ENCODE measurements around the gene ZBTB21.
A peak's percentile ranks its signal among the peaks of the same experiment; 100 is the strongest.
"Not testable (repeated sequence)": the region's sequence is repeated elsewhere in the genome, so short reads cannot be mapped to it uniquely, and the experiment has no call there.

The ZBTB21 gene

DNA sequence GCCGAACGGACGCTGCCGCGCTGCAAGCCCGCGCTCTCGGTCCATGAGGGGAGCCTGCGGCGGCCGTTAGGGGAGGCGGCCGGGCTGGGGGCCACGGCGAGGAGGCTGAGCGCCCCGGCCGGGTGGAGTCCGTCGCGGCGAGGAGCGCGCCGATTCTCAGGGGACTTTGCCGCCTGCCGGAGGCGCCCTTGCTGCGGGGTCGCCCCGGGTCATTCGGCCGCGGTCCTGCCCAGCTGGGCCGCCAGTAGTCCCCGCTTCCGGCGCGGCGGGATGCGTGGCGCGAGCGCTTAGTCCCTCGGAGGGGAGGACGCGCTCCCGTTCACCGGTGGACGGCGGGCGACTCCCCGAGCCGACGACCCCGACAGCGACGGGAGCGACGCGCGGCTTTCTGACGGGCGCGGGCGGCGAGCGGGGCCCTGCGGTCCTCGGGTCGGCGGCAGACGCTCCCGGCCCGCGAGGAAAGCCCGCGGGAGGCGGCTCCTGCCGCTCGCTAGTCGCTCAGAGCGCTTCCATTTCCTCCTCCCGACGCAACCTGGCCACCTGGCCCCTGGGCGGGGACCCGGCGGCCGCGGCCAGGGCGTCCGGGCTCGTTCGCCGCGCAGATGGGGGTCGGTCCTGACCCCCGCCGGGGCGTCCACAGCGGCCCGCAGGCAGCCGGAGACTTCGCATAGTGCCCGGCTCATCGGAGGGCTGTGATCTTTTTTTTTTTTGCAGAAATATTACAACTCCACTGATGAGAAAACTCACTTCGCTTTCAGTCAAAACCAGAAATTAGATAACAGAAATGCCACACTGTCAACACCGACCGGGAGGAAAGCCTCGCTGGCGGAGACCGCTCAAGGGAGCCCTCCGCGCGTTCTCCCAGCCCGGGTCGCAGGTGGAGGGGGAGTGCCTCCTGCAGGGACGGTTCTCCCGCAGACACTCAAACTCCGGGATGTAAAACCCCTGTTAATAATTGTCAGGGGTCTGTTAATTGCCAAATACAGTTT is 641 bp upstream of the ZBTB21 start:
- TF ChIP-seq JUND (IDR thresholded peaks at IDR 0.05; ENCODE audit: low read depth): no peak
- in situ Hi-C loops (cut with HindIII; ENCODE audit: low pct_unique_long_range_greater_than_20kb, low sequenced_read_pairs): no loop called here
- peak in 1 of 2 experiments; percentile 46 for DNase-seq (ENCODE audit: low read depth in 1 of 2, low spot score in 1 of 2)

- no peak for TF ChIP-seq JUND (IDR thresholded peaks at IDR 0.05; ENCODE audit: low read depth)
- in situ Hi-C loops (cut with HindIII; ENCODE audit: low pct_unique_long_range_greater_than_20kb, low sequenced_read_pairs): no loop called here
- peak in 1 of 2 experiments; percentile 43 for DNase-seq (ENCODE audit: low read depth in 1 of 2, low spot score in 1 of 2)
These were observed 936 bp downstream of the ZBTB21 start for GRCh38 chr21:42009018-42009830.

GRCh38 chr21:42007356-42007940 is 2.7 kb downstream of the ZBTB21 start:
- in situ Hi-C loops (cut with HindIII; ENCODE audit: low pct_unique_long_range_greater_than_20kb, low sequenced_read_pairs): no loop called here
- no peak for TF ChIP-seq JUND (IDR thresholded peaks at IDR 0.05; ENCODE audit: low read depth)
- no peak for DNase-seq (ENCODE audit: low read depth in 1 of 2, low spot score in 1 of 2)

DNA sequence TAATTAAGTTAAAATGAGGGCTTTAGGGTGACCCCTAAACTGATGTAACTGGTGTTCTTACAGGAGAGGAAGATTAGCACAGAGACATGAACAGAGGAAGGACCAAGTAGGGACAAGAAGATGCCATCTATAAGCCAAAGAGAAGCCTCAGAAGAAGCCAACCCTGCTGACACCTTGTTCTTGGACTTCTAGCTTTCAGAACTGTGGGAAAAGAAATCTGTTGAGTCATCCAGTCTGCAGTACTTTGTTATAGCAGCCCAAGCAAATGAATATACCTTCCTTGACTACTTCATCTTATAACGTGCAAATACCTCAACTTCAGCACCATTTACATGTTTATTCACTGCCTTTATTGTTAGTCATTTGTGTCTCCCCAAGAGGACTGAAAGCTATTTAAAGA is 3.4 kb downstream of the ZBTB21 start:
- no peak for TF ChIP-seq JUND (IDR thresholded peaks at IDR 0.05; ENCODE audit: low read depth)
- DNase-seq (ENCODE audit: low read depth in 1 of 2, low spot score in 1 of 2): no peak
- in situ Hi-C loops (cut with HindIII; ENCODE audit: low pct_unique_long_range_greater_than_20kb, low sequenced_read_pairs): no loop called here

- in situ Hi-C loops (cut with HindIII; ENCODE audit: low pct_unique_long_range_greater_than_20kb, low sequenced_read_pairs): no loop called here
- TF ChIP-seq JUND (IDR thresholded peaks at IDR 0.05; ENCODE audit: low read depth): no peak
- peak in 1 of 2 experiments; percentile 70 for DNase-seq (ENCODE audit: low read depth in 1 of 2, low spot score in 1 of 2)
These were observed 5.6 kb downstream of the ZBTB21 start for GRCh38 chr21:42004406-42005199.

DNA sequence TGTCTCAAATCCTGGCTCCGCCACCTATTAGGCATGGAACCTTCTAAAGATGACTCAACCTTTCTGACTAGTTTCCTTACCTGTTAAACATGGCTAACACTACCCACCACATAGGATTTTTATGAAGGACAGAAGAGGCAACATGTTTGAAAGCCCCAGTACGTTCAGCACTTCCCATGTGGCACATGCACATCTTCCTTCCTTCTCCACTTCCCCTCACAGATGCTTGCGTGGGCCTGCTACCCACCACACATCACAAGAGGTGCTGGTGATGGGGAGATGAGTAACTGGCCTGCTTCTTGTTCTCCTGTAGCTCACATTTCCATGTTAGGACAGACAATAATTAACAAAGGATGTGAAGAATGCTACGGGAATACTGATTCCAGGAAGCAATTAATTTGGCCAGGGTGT is 7.1 kb downstream of the ZBTB21 start:
- in situ Hi-C loops (cut with HindIII; ENCODE audit: low pct_unique_long_range_greater_than_20kb, low sequenced_read_pairs): no loop called here

DNA sequence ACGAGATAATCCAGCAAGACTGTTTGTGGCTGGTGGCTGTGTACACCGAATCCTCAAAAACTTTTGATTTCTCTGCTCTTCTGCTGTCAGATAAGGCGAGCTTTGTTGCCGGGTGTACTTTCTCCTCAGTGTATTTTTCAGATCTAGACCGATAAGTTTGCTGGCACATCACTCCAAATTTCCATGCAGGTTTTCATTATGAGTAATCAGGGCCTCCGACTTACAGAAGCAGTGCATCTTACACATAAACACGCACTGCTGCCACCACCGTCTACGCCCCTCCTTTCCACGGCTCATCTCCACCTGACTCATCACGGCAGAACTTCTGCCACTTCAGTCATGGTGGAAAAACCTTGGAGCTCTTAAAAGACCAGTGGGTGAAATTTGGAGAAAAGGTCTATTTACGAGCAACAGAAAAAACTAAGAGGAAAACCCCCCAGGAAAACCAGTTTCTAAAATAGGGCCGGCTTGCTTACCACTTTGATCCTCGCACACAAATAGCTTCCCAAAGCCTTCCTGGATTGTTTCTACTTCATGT is 7.7 kb downstream of the ZBTB21 start:
- in situ Hi-C loops (cut with HindIII; ENCODE audit: low pct_unique_long_range_greater_than_20kb, low sequenced_read_pairs): no loop called here
- TF ChIP-seq JUND (IDR thresholded peaks at IDR 0.05; ENCODE audit: low read depth): no peak
- DNase-seq (ENCODE audit: low read depth in 1 of 2, low spot score in 1 of 2): no peak

More for the DNA sequence above, 7.1 kb downstream of the ZBTB21 start:
- DNase-seq (ENCODE audit: low read depth in 1 of 2, low spot score in 1 of 2): no peak
- TF ChIP-seq JUND (IDR thresholded peaks at IDR 0.05; ENCODE audit: low read depth): no peak

DNA sequence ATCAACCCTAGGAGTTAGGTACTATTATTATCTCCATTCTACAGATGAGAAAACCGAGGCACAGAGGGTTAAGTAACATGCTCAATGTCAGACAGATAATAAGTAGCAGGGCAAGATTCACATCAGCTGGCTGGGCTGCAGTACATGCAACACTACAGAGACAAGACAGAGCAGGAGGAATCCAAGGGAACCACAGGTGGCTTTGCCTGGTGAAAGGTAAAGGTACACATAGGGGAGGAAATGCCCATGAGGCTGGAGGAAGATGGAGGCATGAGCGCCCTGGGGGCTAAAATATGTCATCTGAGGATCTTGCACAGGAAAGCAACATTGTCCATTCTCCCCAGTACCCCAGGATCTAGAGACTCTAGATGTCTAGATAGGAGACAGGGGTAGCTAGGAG is 8.4 kb downstream of the ZBTB21 start:
- no peak for DNase-seq (ENCODE audit: low read depth in 1 of 2, low spot score in 1 of 2)
- TF ChIP-seq JUND (IDR thresholded peaks at IDR 0.05; ENCODE audit: low read depth): no peak
- in situ Hi-C loops (cut with HindIII; ENCODE audit: low pct_unique_long_range_greater_than_20kb, low sequenced_read_pairs): no loop called here

GRCh38 chr21:42000908-42001307 is 9.3 kb downstream of the ZBTB21 start:
- DNase-seq (ENCODE audit: low read depth in 1 of 2, low spot score in 1 of 2): no peak
- in situ Hi-C loops (cut with HindIII; ENCODE audit: low pct_unique_long_range_greater_than_20kb, low sequenced_read_pairs): no loop called here
- no peak for TF ChIP-seq JUND (IDR thresholded peaks at IDR 0.05; ENCODE audit: low read depth)

DNA sequence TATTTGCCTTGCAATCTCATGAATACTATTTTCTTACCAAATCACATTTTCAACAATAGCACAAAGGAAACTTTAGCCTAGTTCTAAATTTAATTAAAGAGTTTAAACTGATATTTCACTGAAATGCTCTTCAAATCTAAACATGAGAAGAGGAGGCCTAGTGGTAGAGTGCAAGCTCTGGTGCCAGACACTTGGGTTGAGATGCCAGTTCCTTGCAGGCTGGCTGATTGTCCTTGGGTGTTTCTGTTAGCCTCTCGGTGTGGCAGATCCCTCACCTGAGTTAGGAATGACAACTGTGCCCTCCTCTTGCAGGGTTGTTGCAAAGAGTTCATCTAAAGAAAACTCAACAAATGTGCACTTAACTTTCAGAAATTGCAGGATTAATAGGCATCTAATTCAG is 12.5 kb downstream of the ZBTB21 start:
- in situ Hi-C loops (cut with HindIII; ENCODE audit: low pct_unique_long_range_greater_than_20kb, low sequenced_read_pairs): no loop called here
- no peak for DNase-seq (ENCODE audit: low read depth in 1 of 2, low spot score in 1 of 2)
- no peak for TF ChIP-seq JUND (IDR thresholded peaks at IDR 0.05; ENCODE audit: low read depth)

- DNase-seq (ENCODE audit: low read depth in 1 of 2, low spot score in 1 of 2): no peak
- TF ChIP-seq JUND (IDR thresholded peaks at IDR 0.05; ENCODE audit: low read depth): no peak
- in situ Hi-C loops (cut with HindIII; ENCODE audit: low pct_unique_long_range_greater_than_20kb, low sequenced_read_pairs): no loop called here
These were observed 14.6 kb downstream of the ZBTB21 start for GRCh38 chr21:41995577-41995976.

GRCh38 chr21:41994613-41995012 is 15.5 kb downstream of the ZBTB21 start:
- in situ Hi-C loops (cut with HindIII; ENCODE audit: low pct_unique_long_range_greater_than_20kb, low sequenced_read_pairs); DNase-seq (ENCODE audit: low read depth in 1 of 2, low spot score in 1 of 2): not testable (repeated sequence)

Data from T47D (cell line).